Activated effector memory CD4-positive, alpha-beta T cell treated with anti-CD3 and anti-CD28 coated beads, Interleukin-2, amount 50 U/mL, for 16 hours (primary cell): ENCODE results near the gene MRPL9.

Source experiments
- DNase-seq: peaks from one replicate; pipeline ENCODE4 v3.0.0-alpha.2; 2020

The MRPL9 gene

DNA sequence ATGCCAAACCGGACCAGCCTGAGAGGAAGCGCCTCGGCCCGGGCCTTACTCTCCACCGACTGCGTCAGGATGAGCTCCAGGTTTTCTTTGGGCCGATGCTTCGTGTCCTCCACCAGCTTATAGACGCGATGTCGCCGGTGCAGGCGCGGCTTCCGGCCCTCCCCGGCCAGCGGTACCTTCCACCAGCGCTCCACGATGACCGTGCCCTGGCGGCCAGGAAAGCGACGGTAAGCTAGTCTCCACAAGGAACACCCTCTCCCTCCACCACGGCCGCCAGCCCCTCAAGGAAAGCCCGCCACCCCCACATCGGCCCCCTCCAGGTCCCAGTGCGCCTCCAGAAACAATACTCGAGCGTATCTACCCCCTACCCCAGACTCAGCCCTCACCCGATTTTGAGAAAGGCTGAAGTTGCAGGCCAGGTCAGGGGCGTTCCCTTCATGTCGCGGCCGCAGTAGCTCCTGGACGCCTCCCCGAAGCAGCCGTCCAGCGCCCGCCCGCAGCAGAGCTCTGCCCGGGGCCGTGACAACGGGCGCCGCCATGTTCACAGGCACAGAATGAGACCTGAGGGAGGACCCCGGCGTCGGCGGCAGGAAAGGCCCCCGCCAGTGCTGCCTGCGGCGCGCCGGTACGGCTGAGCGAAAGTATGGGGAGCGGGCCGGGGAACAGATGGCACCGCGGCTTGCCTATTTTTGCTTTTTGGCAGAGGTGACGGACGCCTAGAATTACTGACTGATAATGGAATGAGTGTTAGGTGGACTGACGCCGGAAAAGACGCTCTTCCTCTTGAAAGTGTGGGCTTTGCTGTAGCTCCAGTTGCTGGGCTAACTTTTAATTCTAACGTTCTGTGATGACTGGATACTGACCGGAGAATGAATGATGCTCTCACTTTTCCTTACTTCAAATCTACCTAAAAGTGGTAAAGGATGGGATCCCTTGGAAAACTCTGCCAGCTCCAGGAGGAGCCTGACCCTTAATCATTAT, at the start of gene MRPL9:
Gene MRPL9, minus strand, starts transcription at position 556 of the 981 bp plus-strand sequence. Its CDS starts 17 bp downstream, at position 539.
- DNase-seq, result peak; percentile 95

DNA sequence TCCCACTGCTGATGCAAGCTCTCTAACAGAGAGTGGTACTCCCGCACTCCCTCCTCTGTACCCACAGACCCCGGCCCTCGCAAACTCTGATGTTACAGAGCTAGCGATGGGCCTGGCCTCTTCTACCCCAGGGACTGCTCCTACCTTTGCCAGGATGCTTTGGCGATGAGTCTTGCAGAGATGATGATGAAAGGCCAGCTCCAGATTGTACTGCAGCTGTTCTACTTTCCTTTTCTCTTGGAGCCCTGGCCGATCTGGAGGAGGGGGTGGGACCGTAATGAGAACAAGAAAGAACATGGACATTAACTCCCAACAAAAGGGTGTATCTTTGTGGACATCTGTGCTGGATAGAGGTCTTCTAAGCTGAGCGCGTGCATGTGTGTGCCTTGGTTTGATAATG, 47.9 kb upstream of the MRPL9 start:
- DNase-seq, result peak; percentile 12

DNA sequence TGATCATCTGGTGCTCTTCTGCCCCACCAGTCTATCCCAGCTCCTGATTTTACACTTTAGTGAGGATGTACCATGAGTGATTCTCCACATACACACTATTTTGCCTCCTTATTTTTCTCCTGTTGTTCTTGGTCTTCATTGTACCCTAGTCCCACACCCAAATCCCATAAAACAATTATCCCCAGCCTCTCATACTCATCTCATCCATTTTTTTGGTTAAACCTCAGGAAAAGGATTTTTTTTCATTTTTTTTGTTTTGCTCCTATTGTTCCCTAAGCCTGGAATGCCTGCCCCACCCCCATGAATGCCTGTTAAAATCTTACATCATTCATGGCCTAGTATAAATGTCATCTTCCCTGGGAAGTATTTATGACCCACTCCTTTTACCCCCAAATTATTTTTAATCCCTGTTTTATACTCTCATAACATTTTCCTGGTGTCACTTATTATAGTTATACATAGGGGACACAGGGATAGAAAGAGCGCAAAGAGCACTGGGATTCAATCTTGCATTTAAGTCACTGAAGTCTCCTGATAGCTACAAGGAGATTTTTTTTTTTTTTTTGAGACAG, 46.8 kb upstream of the MRPL9 start:
- no peak for DNase-seq

DNA sequence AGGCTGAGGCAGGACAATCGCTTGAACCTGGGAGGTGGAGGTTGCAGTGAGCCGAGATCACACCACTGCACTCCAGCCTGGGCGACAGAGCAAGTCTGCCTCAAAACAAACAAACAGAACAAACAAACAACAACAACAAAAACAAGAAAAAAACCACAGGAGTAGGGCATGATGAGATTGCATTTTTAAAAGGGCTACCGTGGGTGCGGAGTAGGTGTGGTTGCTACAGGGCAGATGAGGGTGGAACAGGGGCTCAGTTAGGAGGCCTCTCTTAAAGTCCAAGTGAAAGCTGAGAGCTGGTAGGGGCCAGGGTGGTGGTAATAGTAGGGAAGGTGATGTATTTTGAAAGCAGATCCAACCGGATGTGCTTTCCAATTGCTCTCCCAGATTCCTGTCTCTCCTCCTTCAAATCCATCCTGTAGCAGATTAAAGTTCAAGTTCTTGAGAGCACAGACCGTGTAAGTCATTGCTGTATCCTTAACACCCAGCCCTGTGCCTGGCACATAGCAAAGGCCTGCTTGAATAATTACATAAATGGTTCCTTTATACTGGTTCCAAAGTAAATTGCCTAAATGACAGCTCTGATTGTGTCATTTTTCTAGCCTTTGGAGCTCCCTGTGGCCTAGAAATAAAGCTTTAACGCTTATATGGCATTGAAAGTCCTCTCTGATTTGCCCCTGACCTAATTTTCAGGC, 46.1 kb upstream of the MRPL9 start:
- peak; percentile 6 for DNase-seq

DNA sequence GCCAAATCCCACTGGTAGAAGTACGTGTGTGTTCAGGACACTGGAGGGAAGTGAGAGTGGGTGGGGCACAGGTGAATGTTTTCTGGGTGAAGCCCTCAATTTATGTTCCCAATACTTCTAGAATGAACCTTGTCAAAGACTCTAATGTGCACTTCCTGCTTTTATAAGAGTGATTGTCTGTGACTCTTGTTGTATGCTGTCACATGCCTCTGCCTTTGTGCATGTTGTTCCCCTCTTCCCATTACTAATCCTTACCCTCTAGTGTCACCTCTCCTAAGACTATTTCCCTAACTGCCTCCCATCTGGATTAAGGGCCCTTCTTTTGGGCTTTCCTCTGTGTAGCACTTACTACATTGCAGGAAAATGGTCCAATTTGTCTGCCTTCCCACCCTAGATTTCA, 44.5 kb upstream of the MRPL9 start:
- DNase-seq, result no peak

DNA sequence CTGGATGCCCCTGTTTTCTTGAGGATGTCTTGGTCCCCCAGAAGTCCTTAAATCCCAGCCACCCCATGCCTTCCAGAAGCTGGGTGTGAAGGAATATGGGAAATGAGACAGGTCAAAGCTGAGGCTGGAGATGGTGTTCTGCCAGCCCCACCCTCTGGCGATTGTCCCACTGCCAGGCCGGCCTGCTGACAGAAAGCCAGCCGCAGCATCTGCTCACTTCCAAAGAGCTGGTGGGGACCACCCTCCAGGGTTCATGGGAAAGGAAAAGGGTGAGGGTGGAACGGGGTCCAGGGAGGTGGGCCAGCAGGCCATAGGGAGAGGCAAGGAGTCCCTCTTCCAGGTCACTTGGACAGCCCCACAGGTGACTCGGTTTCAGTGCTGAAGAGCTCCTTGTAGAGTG, 43.8 kb upstream of the MRPL9 start:
- peak; percentile 34 for DNase-seq

DNA sequence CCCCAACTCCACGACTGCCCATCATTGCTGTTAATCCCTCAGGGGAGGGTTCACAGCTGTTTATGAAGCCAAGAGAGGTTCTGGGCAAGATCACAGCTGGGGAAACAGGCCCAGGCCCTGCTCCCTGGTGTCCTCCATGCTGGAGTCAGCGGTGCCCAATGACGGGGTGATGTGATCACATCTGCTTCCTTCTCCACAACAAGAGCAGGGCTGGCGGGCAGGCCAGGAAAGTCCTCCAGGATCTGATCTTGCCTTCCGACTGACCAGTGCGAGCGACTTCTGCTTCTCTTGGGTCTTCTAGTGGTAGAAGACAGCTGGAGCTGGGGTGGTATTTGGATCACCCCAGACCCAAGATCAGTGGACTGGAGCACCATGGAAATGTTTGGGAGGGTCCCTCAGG, 42.9 kb upstream of the MRPL9 start:
- DNase-seq, result no peak

DNA sequence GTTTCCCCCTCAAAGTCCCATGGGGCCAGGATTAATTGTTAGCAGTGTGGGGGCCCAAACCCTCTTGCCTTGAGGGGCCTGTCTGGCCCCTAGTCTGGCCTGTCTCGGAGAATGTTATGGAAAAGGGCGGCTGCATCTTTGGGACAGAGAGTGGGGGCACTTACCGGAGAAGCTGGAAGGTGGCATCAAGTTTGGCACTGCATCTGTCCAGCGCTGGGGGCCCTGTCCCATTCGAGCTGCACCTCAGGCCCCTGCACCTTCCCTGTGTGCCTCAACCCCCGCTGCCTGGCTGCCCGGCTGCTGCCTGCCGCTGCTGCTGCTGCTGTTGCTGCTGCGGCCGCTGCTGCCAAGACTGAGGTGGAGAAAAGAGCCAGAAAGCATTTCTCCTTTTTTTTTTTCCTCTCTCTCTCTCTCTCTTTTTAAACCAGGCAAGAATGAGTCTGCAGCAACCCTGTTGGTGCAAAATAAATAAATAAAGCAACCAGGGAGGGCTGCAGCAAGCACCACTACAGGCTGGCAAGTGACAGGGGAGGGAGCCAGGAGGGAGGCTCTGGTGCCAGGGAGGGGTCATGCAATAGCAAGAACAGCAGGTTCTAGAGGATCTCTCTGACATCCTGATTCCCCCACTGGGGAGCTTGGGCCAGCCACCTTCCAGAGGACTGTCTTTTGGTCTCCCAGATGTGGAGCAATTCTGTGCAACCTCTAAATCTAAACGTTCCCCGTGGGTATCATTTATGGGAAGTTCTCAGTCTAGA, 41.9 kb upstream of the MRPL9 start, which contains the start of gene LINGO4:
Gene LINGO4, minus strand, starts transcription at position 354 of the 755 bp plus-strand sequence. CDS start 2,715 bp downstream, outside the sequence.
- no peak for DNase-seq

DNA sequence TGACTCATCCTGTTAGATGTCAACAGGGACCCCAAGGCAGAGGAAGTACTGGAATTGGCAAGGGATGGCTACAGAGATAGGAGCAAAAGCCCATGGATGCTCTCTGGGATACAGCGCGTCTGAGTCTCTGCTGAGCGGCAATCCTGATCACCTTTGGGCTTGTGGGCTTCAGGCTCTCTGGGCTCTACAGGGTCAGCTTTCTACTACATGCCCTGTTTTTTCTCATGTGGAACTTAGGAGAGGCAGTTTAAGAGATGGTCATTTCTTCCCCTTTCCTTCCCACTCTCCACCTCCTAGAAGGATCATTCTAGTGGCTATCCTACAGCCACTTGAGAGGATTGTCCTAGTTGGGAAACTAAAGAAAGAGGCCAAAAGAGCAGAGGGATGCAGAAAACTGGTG, 40.6 kb upstream of the MRPL9 start:
- DNase-seq, result no peak

DNA sequence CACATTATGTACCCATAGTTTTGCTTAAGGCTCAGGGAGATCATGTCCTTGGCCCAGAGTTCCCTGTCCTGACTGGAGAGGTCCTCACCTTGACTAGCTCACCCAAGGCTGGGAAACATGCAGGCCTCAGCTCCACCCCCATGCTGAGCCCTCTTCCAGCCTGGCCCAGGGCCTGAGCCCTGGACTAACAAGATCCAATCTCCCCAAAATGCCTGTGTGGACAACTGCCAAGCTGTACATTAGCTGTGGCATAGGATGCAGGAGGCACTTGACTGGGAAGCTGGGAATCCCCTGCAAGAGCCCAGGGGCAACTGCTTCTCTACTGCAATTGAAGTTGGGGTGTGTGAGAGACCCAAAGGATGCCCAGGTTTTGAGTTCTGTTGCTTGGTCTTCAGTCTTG, 39.9 kb upstream of the MRPL9 start:
- no peak for DNase-seq

DNA sequence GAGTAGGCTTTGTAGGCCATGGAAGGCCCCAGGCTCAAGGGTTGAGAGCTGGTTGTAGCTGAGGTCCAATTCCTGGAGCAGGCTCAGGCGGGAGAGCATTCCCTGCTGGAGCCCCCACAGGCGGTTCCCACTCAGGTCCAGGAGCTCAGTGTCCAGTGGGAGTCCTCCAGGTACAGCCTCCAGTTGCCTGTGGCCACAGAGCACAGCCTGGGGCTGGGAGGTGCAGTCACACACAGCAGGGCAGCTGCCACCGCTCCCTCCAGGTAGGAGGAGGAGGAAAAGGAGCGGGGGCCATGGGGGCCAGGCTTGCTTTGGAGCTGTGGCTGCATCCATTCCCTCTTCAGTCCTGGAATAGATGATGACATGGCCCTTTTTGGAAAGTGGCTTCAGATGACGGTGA, 39.1 kb upstream of the MRPL9 start:
- no peak for DNase-seq

DNA sequence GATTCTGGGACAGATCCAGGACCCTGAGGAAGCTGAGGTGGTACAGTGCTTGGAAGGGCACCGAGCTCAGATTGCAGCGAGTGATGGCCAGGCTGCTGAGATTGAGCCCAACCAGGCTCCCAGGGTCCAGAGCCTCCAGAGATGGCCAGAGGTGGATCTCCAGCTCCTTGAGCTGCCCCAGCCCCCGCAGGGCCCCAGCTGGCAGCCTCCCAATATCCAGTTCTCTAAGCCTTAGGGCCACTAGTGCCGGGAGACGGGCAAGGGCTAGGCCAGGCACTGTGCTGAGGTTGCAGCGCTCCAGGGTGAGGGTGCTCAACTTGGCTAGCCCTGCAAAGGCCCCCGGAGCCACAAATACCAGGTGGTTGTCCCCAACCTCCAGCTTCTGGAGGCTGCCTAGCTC, 38.5 kb upstream of the MRPL9 start:
- no peak for DNase-seq

DNA sequence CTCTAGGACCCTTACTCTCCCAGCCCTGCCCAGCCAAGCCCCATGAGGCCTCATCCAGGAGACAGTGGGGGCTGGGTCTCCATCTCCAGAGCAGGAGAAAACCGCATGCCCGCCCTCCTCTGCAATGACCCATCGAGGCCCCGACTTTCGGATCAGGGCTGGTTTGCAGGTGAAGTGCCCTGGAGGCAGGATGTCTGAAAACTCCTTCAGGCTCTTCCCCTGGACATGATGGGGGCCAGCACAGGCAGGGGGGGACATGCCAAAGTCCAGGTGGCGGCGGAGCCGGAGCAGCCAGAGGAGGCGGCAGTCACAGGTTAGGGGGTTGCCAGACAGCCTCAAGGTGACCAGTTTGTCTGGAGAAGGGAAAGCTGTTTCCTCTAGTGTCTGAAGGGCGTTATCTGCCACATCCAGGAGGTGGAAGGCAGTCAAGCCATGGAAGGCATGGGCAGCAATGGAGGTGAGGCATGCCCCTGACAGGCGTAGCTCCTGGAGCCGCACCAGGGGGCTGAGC, 38.1 kb upstream of the MRPL9 start:
- DNase-seq, result no peak

DNA sequence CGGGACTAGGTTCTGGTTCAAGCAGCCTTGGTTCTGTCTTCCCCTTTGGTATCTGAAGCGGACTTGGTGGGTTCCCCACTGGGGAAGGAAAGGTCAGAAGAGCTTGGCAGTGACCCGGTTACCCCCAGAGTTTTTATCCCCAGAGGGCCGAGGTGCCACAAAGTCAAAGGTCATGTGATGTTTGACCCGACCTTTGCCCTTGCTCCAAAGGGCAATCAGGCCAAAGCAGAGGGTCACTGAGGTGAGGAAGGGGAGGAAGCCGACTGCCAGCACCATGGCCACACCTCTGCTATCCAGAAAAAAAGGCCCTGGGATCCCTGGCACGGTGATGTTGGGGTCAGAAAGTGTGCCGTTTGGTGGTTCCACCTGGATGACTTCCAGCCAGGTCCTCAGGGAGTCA, 37.5 kb upstream of the MRPL9 start:
- DNase-seq, result no peak

DNA sequence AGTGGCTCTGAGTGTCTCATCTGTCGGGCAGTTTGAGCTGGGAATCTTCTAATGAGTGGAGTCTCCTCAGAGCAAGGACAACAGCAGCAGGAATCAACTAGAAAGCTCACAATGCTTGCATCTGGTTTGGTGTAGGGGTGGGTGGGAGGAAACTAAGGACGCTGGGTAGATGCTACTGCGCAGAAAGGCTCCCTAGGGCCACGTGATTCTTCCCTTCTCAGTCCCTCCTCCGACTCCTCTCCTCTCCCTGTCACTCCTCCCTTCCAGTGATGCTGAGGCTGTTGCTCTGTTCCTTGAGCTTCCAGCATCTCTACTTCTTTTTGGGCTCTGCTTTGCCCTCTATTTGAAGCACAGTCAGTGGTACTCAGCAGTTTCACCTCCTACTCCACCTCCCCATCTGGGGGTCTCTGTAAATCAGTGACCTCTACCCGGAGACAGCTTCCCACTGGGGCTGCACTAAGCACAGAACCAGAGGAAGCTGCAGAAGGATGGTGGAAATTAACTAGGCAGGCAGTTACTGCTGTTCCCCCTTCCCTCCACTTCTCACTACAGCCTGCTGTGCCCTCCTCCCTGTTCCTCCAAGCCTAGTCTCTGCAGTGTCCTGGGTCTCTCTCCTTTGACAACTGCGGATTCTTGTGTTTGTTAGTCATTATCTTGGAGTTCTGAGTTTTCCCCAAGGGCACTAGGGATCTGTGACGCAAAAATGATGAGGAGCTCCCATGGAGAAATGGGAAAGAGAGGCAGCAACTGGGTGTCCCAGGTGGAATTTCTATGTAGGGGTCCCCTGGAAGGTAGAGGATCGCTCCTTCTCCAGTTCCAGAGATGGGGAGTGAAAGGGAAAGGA, 36.1 kb upstream of the MRPL9 start:
- no peak for DNase-seq

DNA sequence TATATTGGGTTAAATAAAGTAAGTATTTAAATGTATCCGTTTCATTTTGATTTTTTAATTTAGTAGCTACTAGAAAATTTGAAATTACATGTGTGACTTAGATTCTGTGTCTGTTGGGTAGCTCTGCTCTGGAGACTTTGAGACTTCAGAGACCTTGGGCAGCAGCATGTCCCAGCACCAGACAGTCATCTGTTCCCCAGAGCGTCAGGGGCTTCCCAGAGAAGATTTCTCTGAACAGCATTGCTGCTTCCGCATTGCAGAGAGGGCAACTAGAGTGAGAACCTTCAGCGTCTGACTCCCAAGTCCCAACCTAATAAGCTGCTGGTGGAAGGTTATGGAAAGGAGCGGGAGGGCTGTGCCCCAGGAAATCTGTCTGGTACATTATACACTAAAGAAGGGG, 35.3 kb upstream of the MRPL9 start:
- DNase-seq, result no peak

DNA sequence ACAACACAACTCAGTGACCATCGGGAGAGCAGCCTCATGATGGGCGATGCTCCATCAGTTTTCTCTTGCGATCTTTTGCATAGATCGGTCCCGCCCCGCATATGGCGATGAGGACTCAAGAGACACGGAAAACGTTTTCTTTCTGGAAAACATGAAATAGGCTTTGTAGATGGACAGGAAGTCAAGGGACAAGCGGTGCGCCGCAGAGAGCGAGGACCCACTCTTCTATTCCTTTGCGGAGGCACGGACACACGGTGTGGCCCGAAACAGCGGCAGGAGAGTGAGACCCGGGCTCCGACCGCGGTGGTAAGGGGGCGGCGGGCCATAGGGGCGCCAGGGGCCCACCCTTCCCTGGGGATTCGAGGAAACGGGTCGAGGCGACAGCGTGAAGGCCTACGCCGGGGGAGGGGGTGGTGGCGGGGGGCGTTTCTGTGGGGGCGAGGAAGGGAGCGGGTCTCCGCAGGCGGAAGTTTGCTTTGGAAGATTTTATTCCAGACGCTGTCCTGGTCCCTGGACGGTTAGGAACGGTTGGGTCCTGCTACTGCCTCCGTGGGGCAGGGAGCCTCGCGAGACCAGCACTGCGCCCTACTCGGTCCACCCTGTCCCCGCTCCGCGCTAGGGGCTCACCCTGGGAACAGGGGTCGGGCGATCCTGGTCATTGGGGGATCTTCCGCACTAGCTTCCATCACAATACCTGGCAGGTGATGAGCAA, 27.8 kb upstream of the MRPL9 start:
- peak; percentile 65 for DNase-seq

DNA sequence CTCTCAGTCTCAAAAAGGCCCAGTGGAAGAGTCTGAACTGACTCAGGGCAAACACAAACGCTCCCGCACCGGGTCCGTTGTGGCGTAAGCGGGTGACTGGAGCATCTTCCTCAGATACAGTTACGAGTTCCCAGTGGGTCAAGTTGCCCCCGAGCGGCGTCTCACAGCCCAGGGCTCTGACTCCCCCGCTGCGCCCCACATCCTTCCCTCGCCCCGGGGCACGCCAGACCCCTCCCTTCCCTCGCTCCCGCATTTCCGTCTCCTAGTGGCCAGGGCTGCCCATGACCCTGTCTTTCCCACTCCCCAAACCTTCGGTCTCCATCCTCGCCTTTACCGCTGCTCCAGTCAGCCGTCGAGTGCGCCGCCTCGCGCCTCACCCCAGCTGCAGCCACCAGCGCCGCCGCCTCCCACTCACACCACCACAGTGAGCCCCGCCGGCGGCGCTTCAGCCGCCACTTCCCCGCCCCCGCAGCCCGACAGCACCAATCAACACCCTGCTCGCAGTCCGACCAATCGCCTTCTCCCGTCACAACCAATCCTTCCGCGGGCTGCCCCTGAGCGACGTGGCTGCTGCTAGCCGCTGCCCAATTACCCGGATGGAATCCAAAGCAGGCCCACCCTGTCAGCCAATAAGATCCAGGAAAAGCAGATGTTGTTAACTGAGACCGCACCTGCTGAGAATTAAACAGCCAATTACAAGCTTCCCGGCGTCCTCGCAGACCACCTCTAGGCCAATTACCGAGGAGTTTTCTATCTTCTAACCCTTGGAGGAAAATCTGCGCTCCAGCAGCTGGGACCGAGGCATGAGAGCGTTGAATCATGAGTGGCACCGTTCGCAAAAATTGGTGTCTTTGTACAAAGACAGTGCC, 27.0 kb upstream of the MRPL9 start, which contains the start of gene TDRKH:
Gene TDRKH, minus strand, starts transcription at position 430 of the 869 bp plus-strand sequence. CDS start 7,478 bp downstream, outside the sequence.
- peak; percentile 99 for DNase-seq

DNA sequence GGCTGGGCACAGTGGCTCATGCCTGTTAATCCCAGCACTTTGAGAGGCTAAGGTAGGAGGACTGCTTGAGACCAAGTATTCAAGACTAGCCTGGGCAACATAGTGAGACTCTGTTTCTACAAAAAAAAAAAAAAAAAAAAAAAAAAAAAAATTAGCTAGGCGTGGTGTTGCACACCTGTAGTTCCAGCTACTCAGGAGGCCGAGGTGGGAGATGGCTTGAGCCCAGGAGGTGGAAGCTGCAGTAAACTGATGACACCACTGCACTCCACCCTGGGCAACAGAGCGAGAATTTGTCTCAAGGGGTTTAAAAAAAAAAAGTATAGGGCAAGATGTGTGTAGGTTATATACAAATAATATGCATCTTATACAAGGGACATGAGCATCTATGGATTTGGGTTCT, 24.4 kb upstream of the MRPL9 start:
- no peak for DNase-seq

DNA sequence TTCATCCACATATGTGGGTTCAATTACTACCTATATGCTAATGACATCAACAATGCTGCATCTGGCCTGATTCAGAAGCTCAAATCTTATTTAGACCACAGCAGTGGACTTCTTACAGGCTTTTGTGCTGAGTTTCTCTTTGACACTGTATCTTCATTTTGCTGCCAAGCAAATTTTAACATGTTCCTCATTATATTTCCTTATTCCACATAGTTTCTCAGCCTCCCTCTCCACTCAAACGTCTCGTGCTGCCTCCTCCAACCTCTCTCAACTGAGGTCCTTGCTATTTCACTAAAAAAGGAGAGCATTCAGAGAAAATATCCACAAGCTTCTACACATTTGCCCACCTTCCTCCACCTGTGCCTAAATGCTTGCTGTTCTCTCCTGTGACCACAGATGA, 20.5 kb upstream of the MRPL9 start:
- no peak for DNase-seq
